Stimulated activated CD4-positive, alpha-beta T cell treated with anti-CD3 and anti-CD28 coated beads, Interleukin-12 subunit alpha, Interleukin-12 subunit beta, amount 100 ng/mL, for 4 hours (primary cell): ENCODE results near the gene KCNT1.

Experiments used
- DNase-seq: peaks from one replicate; pipeline ENCODE4 v3.0.0-alpha.2; 2020

The KCNT1 gene

GRCh38 chr9:135787317-135787716 is 85.3 kb downstream of the KCNT1 start:
- DNase-seq: no peak

- no peak for DNase-seq
Measured at GRCh38 chr9:135787776-135788575, 86.0 kb downstream of the KCNT1 start.

- no peak for DNase-seq
Measured at GRCh38 chr9:135788576-135789300, 86.8 kb downstream of the KCNT1 start.

- no peak for DNase-seq
Measured at GRCh38 chr9:135789838-135790291, 87.9 kb downstream of the KCNT1 start.

GRCh38 chr9:135790356-135790755 is 88.4 kb downstream of the KCNT1 start:
- no peak for DNase-seq

- no peak for DNase-seq
Measured at GRCh38 chr9:135790850-135791249, 88.9 kb downstream of the KCNT1 start.

- no peak for DNase-seq
Measured at GRCh38 chr9:135791431-135792267, 89.7 kb downstream of the KCNT1 start.

GRCh38 chr9:135792268-135793128 is 90.5 kb downstream of the KCNT1 start:
- DNase-seq: no peak

GRCh38 chr9:135793221-135794056 is 91.5 kb downstream of the KCNT1 start:
- DNase-seq: no peak

GRCh38 chr9:135794057-135794335 is 92.0 kb downstream of the KCNT1 start:
- DNase-seq: no peak

GRCh38 chr9:135794361-135794885 is 92.4 kb downstream of the KCNT1 start:
- no peak for DNase-seq

- DNase-seq: no peak
Measured at GRCh38 chr9:135795391-135795790, 93.4 kb downstream of the KCNT1 start.

GRCh38 chr9:135796784-135797485 is 95.0 kb downstream of the KCNT1 start:
- no peak for DNase-seq

- DNase-seq: peak; percentile 26
Measured at GRCh38 chr9:135797507-135798262, 95.7 kb downstream of the KCNT1 start.

- DNase-seq: no peak
Measured at GRCh38 chr9:135798263-135798585, 96.2 kb downstream of the KCNT1 start.

GRCh38 chr9:135799261-135799660 is 97.3 kb downstream of the KCNT1 start:
- DNase-seq: no peak

- no peak for DNase-seq
Measured at GRCh38 chr9:135801070-135801469, 99.1 kb downstream of the KCNT1 start.

- DNase-seq: no peak
Measured at GRCh38 chr9:135802876-135803419, 101.0 kb downstream of the KCNT1 start.

- DNase-seq: no peak
Measured at GRCh38 chr9:135803441-135803840, 101.5 kb downstream of the KCNT1 start.
